GM06990 (cell line): ENCODE data around the gene KLHDC8B.
A peak's percentile ranks its signal among the peaks of the same experiment; 100 is the strongest.

ENCODE experiments used
- DNase-seq: peaks from one replicate; pipeline ENCODE4 v3.0.0-alpha.2; 2011; ENCODE audit not compliant: insufficient read length; ENCODE audit errors: extremely low read depth
- H3K27me3 ChIP-seq: replicated peaks from 2 replicates; pipeline ENCODE4 v1.6.0; 2011; ENCODE audit warnings: low read length; ENCODE audit not compliant: control insufficient read depth, insufficient read depth
- H3K36me3 ChIP-seq: 2 replicates; pipeline ENCODE4 v1.5.1; 2011; ENCODE audit warnings: low read length; ENCODE audit not compliant: control insufficient read depth, insufficient read depth
- H3K4me3 ChIP-seq: replicated peaks from 2 replicates; pipeline ENCODE4 v1.5.1; 2011; ENCODE audit warnings: low read depth, mild to moderate bottlenecking, control low read depth, low read length
- TF ChIP-seq, protein P1 (sequence below): IDR thresholded peaks from 2 replicates; pipeline ENCODE4 v1.5.1; 2011; ENCODE audit warnings: low read length, control low read depth, mild to moderate bottlenecking, inconsistent platforms; ENCODE audit not compliant: insufficient read depth, poor library complexity, severe bottlenecking

KLHDC8B gene

GRCh38 chr3:49124991-49125670 lies 46.3 kb upstream of the KLHDC8B start:
- no peaks in the 10 kb centered on the region for H3K27me3 ChIP-seq
- DNase-seq: no peak
- TF ChIP-seq, protein P1, sequence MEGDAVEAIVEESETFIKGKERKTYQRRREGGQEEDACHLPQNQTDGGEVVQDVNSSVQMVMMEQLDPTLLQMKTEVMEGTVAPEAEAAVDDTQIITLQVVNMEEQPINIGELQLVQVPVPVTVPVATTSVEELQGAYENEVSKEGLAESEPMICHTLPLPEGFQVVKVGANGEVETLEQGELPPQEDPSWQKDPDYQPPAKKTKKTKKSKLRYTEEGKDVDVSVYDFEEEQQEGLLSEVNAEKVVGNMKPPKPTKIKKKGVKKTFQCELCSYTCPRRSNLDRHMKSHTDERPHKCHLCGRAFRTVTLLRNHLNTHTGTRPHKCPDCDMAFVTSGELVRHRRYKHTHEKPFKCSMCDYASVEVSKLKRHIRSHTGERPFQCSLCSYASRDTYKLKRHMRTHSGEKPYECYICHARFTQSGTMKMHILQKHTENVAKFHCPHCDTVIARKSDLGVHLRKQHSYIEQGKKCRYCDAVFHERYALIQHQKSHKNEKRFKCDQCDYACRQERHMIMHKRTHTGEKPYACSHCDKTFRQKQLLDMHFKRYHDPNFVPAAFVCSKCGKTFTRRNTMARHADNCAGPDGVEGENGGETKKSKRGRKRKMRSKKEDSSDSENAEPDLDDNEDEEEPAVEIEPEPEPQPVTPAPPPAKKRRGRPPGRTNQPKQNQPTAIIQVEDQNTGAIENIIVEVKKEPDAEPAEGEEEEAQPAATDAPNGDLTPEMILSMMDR: peak; percentile 62
- no peaks in the 10 kb centered on the region for H3K36me3 ChIP-seq
- no peak overlapping the region for H3K4me3 ChIP-seq

DNA sequence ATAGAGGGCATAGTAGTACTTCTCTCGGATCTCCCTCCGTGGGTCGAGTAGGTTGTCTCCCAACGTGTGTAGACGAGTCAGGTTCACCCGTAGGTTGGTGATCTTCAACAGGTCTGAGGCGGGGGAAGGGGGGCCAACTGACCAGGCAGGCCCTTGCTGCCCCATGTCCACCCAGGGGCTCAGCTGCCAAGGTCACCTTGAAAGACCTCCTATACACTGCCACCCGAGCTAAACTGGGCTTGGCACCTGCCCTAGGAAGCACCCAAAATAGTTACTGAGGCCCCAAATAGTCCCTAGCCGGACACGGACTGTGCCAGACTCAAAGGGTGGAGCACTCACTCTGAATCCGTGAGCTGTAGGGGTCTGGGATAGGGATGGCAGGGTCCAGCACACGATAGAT lies 40.4 kb upstream of the KLHDC8B start:
- DNase-seq: no peak
- no peaks in the 10 kb centered on the region for H3K36me3 ChIP-seq
- H3K4me3 ChIP-seq: no peak overlapping the region
- no peaks in the 10 kb centered on the region for H3K27me3 ChIP-seq
- TF ChIP-seq, protein P1: no peak

DNA sequence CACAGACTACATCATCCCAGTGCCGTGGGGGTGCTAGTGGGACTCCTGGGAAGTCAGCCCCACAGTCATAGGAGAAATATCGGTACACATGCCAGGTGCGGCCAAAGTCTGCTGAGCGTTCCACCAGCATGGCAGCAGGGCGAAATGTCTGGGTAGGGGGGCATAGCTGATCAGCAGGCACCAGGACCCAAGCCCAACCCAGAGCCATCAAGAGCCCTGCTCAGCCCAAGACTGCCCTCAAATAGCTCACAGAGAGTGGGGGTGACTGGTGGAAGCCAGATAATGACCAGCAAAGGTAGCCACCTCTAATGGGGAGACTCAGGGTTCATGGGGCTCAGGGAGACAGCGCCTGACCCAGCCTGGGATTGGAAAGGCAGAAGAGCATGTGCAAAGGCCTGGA lies 39.8 kb upstream of the KLHDC8B start:
- H3K36me3 ChIP-seq: no peaks in the 10 kb centered on the region
- DNase-seq: no peak
- H3K27me3 ChIP-seq: no peaks in the 10 kb centered on the region
- TF ChIP-seq, protein P1: no peak
- H3K4me3 ChIP-seq: no peak overlapping the region

- no peak for DNase-seq
- Histone ChIP-seq H3K36me3 (no peaks in the 10 kb centered on the region), H3K4me3 (no peak overlapping the region), H3K27me3 (no peaks in the 10 kb centered on the region)
- TF ChIP-seq, protein P1: no peak
Observed at GRCh38 chr3:49132073-49132436, 39.3 kb upstream of the KLHDC8B start.

GRCh38 chr3:49132437-49133225 lies 38.8 kb upstream of the KLHDC8B start, which contains the start of gene LAMB2:
LAMB2 (minus strand) TSS chr3:49133050; CDS start chr3:49132867, 183 bp downstream.
- Histone ChIP-seq H3K27me3 (no peaks in the 10 kb centered on the region), H3K36me3 (no peaks in the 10 kb centered on the region), H3K4me3 (no peak within 1 kb of the TSS)
- TF ChIP-seq, protein P1: no peak
- DNase-seq: no peak
